H9 (cell line): ENCODE results near the gene ODAD4. TPM values are rescaled to one million over a fixed set of nuclear protein-coding genes. Genes with fewer than 3 reads are reported as not detected.
A peak's percentile ranks its signal among the peaks of the same experiment; 100 is the strongest.

Experiments
- DNase-seq: peaks from one replicate; pipeline ENCODE4 v3.0.0-alpha.2; 2017
- H2AFZ ChIP-seq: one replicate; pipeline ENCODE4 v1.6.1; 2013; ENCODE audit warnings: mild to moderate bottlenecking, low read length, control low read depth, moderate library complexity
- H2AK5ac ChIP-seq: 2 replicates; pipeline ENCODE4 v1.6.1; 2013; ENCODE audit warnings: low read length, control low read depth, mixed read lengths; ENCODE audit not compliant: insufficient read length
- H2BK120ac ChIP-seq: one replicate; pipeline ENCODE4 v1.6.1; 2013; ENCODE audit warnings: low read depth, mild to moderate bottlenecking, low read length, control low read depth, inconsistent platforms; ENCODE audit not compliant: poor library complexity, severe bottlenecking
- H2BK12ac ChIP-seq: 2 replicates; pipeline ENCODE4 v1.6.1; 2013; ENCODE audit warnings: low read length, control low read depth, mixed read lengths, low read depth; ENCODE audit not compliant: insufficient read length
- H2BK15ac ChIP-seq: 2 replicates; pipeline ENCODE4 v1.6.1; 2013; ENCODE audit warnings: low read depth, low read length, control low read depth
- H2BK20ac ChIP-seq: one replicate; pipeline ENCODE4 v1.6.1; 2013; ENCODE audit warnings: low read depth, mild to moderate bottlenecking, low read length, control low read depth, inconsistent platforms; ENCODE audit not compliant: poor library complexity, severe bottlenecking
- H2BK5ac ChIP-seq: 2 replicates; pipeline ENCODE4 v1.6.1; 2013; ENCODE audit warnings: low read length, control low read depth, mixed read lengths; ENCODE audit not compliant: insufficient read length
- H3K14ac ChIP-seq: 2 replicates; pipeline ENCODE4 v1.6.1; 2013; ENCODE audit warnings: low read length, control low read depth; ENCODE audit not compliant: insufficient read depth
- H3K18ac ChIP-seq: 2 replicates; pipeline ENCODE4 v1.6.1; 2013; ENCODE audit warnings: low read depth, mild to moderate bottlenecking, mixed read lengths, low read length, control low read depth; ENCODE audit not compliant: insufficient read length
- H3K23ac ChIP-seq: 2 replicates; pipeline ENCODE4 v1.6.1; 2013; ENCODE audit warnings: low read length, control low read depth, mixed read lengths, low read depth; ENCODE audit not compliant: insufficient read length
- H3K23me2 ChIP-seq: 2 replicates; pipeline ENCODE4 v1.6.1; 2013; ENCODE audit warnings: low read depth, mild to moderate bottlenecking, mixed read lengths, low read length, control low read depth; ENCODE audit not compliant: insufficient read length, poor library complexity, severe bottlenecking
- H3K27ac ChIP-seq: 2 replicates; pipeline ENCODE4 v1.5.1; 2013; ENCODE audit warnings: low read length, control low read depth, mixed read lengths, low read depth; ENCODE audit not compliant: insufficient read length
- H3K27me3 ChIP-seq: 2 replicates; pipeline ENCODE4 v1.6.1; 2013; ENCODE audit warnings: low read length, control low read depth, inconsistent platforms; ENCODE audit not compliant: insufficient read depth
- H3K4ac ChIP-seq: 2 replicates; pipeline ENCODE4 v1.6.1; 2013; ENCODE audit warnings: low read depth, mild to moderate bottlenecking, control low read depth, inconsistent platforms, low read length, moderate library complexity
- H3K4me1 ChIP-seq: 2 replicates; pipeline ENCODE4 v1.6.1; 2013; ENCODE audit warnings: low read length, control low read depth, inconsistent platforms; ENCODE audit not compliant: insufficient read depth
- H3K4me2 ChIP-seq: 2 replicates; pipeline ENCODE4 v1.6.1; 2013; ENCODE audit warnings: low read length, control low read depth, mixed read lengths; ENCODE audit not compliant: insufficient read length, insufficient read depth
- H3K56ac ChIP-seq: 2 replicates; pipeline ENCODE4 v1.6.1; 2013; ENCODE audit warnings: low read depth, mild to moderate bottlenecking, mixed read lengths, low read length, control low read depth; ENCODE audit not compliant: insufficient read length
- H3K79me1 ChIP-seq: 2 replicates; pipeline ENCODE4 v1.6.1; 2013; ENCODE audit warnings: low read depth, mild to moderate bottlenecking, moderate library complexity, low read length, control low read depth, inconsistent platforms; ENCODE audit not compliant: insufficient read depth, poor library complexity, severe bottlenecking
- H3K79me2 ChIP-seq: 2 replicates; pipeline ENCODE4 v1.6.1; 2013; ENCODE audit warnings: low read length, control low read depth, inconsistent platforms; ENCODE audit not compliant: insufficient read depth
- H3K9ac ChIP-seq: 2 replicates; pipeline ENCODE4 v1.6.1; 2013; ENCODE audit warnings: low read length, control low read depth, mixed read lengths; ENCODE audit not compliant: insufficient read length; ENCODE audit errors: extremely low read depth
- H3K9me3 ChIP-seq: one replicate; pipeline ENCODE4 v1.6.1; 2013; ENCODE audit warnings: low read depth, low read length, inconsistent platforms; ENCODE audit not compliant: control insufficient read depth
- H3T11ph ChIP-seq: one replicate; pipeline ENCODE4 v1.6.1; 2013; ENCODE audit warnings: mild to moderate bottlenecking, low read length, control low read depth, inconsistent platforms
- H4K20me1 ChIP-seq: one replicate; pipeline ENCODE4 v1.6.1; 2013; ENCODE audit not compliant: control insufficient read depth, insufficient read length, insufficient read depth
- H4K5ac ChIP-seq: 2 replicates; pipeline ENCODE4 v1.6.1; 2013; ENCODE audit warnings: low read depth, mild to moderate bottlenecking, mixed read lengths, low read length, control low read depth; ENCODE audit not compliant: insufficient read length
- H4K8ac ChIP-seq: replicated peaks from 2 replicates; pipeline ENCODE4 v1.6.1; 2013; ENCODE audit warnings: low read length, control low read depth, mixed read lengths, low read depth; ENCODE audit not compliant: insufficient read length
- H4K91ac ChIP-seq: 2 replicates; pipeline ENCODE4 v1.6.1; 2013; ENCODE audit warnings: low read depth, mild to moderate bottlenecking, moderate library complexity, mixed read lengths, low read length, control low read depth; ENCODE audit not compliant: insufficient read length
- H3K27ac Mint-ChIP-seq, 3 experiments: 2 replicates in 2 of 3; 3 replicates in 1 of 3; pipeline ENCODE4 v1.8.0; 2020 to 2021; ENCODE audit warnings: mixed read lengths in 3 of 3, mild to moderate bottlenecking in 1 of 3, moderate library complexity in 1 of 3
- H3K27me3 Mint-ChIP-seq: 2 replicates; pipeline ENCODE4 v1.8.0; 2021; ENCODE audit warnings: low read depth, mild to moderate bottlenecking, moderate library complexity, mixed read lengths
- H3K36me3 Mint-ChIP-seq, 3 experiments: 2 replicates in 2 of 3; 3 replicates in 1 of 3; pipeline ENCODE4 v1.8.0; 2020 to 2021; ENCODE audit warnings: low read depth in 3 of 3, mixed read lengths in 3 of 3; ENCODE audit not compliant: insufficient read depth in 1 of 3
- H3K4me1 Mint-ChIP-seq, 2 experiments: 2 replicates each; pipeline ENCODE4 v1.8.0; 2020; ENCODE audit warnings: mixed read lengths in 2 of 2
- H3K4me3 Mint-ChIP-seq, 2 experiments: 2 replicates in 1 of 2; 3 replicates in 1 of 2; pipeline ENCODE4 v1.8.0; 2020 to 2021; ENCODE audit warnings: mild to moderate bottlenecking in 2 of 2, mixed read lengths in 2 of 2, moderate library complexity in 1 of 2
- H3K9me3 Mint-ChIP-seq, 2 experiments: 2 replicates in 1 of 2; 3 replicates in 1 of 2; pipeline ENCODE4 v1.8.0; 2020; ENCODE audit warnings: mild to moderate bottlenecking in 2 of 2, mixed read lengths in 2 of 2, moderate library complexity in 1 of 2
- WGBS: extraction: QIAGEN DNeasy Blood & Tissue Kit; methylation state at CpG from one replicate; pipeline ENCODE4 v1.1.7; 2013; ENCODE audit warnings: missing lambda C conversion rate, low lambda C conversion rate, mixed read lengths; ENCODE audit not compliant: insufficient read length; ENCODE audit errors: extremely low coverage; 5-methylcytosine and 5-hydroxymethylcytosine counted together
- total RNA-seq: library from RNA; stranded (reverse); gene quantifications from 2 replicates; pipeline ENCODE4 v1.2.1, GENCODE V29; 2021
- TF ChIP-seq, protein P1 (sequence below): fragments of 200-600 bp; sonication (generic); conservative IDR thresholded peaks from 3 replicates; pipeline ENCODE4 v1.8.0; 2021; ENCODE audit warnings: antibody characterized with exemption, mild to moderate bottlenecking

The ODAD4 gene
- total RNA-seq, 1 experiment from 2014 or later: 2.1 TPM

DNA sequence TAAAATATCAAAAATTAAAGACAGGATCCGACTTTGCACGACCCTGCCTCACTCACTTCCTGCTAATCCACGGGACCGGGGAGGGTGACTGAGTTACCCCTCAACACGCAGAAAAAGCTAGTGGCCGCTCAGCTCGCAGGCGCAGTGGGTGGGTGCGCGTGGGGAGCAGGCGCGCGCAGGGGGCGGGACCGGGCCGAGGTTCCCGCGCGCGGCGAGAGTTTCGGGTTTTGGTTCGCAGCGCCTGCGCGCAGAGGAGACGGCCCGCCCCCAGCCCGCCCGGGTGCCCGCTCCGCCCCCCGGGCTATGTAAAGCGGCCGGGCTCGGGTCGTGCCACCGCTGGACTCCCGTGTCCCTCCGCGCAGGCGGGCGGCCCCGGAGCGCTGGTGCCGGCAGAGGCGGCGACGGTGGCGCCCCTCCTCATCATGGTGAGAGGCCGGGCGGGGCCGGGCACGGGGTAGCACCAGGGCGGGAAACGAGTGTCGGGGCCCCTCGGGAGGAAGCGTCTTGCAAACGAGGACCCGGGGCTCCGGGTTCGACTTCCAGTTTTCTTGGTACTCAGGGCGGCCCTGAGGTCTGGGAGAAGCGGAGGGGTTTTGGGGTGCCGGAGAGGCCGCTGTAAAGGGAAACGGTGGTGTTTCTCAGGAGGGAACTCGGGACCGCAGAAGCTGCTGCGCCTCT lies 36.2 kb downstream of the ODAD4 start, which contains the start of gene CNP:
TSS of gene CNP (plus strand) at position 333 of the 678 bp plus-strand sequence. CDS start at position 423, 90 bp downstream.
- peak; percentile 88 for DNase-seq
- no peaks in the 10 kb centered on the region for H3K9me3 Mint-ChIP-seq

More for the DNA sequence above, 36.2 kb downstream of the ODAD4 start, which contains the start of gene CNP:
- no peak within 1 kb of the TSS for H3K56ac ChIP-seq
- H4K8ac ChIP-seq: no peak within 1 kb of the TSS
- no peak within 1 kb of the TSS for H3K23ac ChIP-seq
- no peaks in the 10 kb centered on the region for H4K20me1 ChIP-seq
- H2BK20ac ChIP-seq: no peak within 1 kb of the TSS
- TF ChIP-seq, protein P1, sequence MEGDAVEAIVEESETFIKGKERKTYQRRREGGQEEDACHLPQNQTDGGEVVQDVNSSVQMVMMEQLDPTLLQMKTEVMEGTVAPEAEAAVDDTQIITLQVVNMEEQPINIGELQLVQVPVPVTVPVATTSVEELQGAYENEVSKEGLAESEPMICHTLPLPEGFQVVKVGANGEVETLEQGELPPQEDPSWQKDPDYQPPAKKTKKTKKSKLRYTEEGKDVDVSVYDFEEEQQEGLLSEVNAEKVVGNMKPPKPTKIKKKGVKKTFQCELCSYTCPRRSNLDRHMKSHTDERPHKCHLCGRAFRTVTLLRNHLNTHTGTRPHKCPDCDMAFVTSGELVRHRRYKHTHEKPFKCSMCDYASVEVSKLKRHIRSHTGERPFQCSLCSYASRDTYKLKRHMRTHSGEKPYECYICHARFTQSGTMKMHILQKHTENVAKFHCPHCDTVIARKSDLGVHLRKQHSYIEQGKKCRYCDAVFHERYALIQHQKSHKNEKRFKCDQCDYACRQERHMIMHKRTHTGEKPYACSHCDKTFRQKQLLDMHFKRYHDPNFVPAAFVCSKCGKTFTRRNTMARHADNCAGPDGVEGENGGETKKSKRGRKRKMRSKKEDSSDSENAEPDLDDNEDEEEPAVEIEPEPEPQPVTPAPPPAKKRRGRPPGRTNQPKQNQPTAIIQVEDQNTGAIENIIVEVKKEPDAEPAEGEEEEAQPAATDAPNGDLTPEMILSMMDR: no peak
- H2AK5ac ChIP-seq: no peak within 1 kb of the TSS
- H2AFZ ChIP-seq: no peak within 1 kb of the TSS
- H3K4me3 Mint-ChIP-seq: peak within 1 kb of the TSS; percentile 76 to 87
- H3K18ac ChIP-seq: peak within 1 kb of the TSS; percentile 59
- no peak within 1 kb of the TSS for H3K27ac ChIP-seq
- H2BK12ac ChIP-seq: peak within 1 kb of the TSS; percentile 5
- no CpG with 5 or more reads among the region's 71 CpGs for WGBS
- no peaks in the 10 kb centered on the region for H3K9me3 ChIP-seq
- peaks cover 4% of the 10 kb centered on the region; the same call in 1 of the 2 replicates for H3K27me3 Mint-ChIP-seq
- H3K4me2 ChIP-seq: peak within 1 kb of the TSS; percentile 91
- no peak within 1 kb of the TSS for H3T11ph ChIP-seq
- no peak within 1 kb of the TSS for H2BK120ac ChIP-seq
- peak within 1 kb of the TSS; percentile 27; the same call in 1 of the 2 replicates for H3K4ac ChIP-seq
- no peaks in the 10 kb centered on the region for H3K79me1 ChIP-seq
- H4K5ac ChIP-seq: no peak within 1 kb of the TSS
- peaks cover 16 to 31% (median 25%) of the 10 kb centered on the region in 3 experiments for H3K36me3 Mint-ChIP-seq
- peak within 1 kb of the TSS; percentile 67 for H3K14ac ChIP-seq
- no peak within 1 kb of the TSS for H4K91ac ChIP-seq
- no peaks in the 10 kb centered on the region for H3K27me3 ChIP-seq
- no peak within 1 kb of the TSS for H2BK5ac ChIP-seq
- H3K4me1 Mint-ChIP-seq: peaks cover 23 to 33% of the 10 kb centered on the region in 2 experiments
- peak within 1 kb of the TSS; percentile 78 for H3K9ac ChIP-seq
- H3K4me1 ChIP-seq: no peaks in the 10 kb centered on the region
- peaks cover 12% of the 10 kb centered on the region for H3K23me2 ChIP-seq
- H3K79me2 ChIP-seq: no peaks in the 10 kb centered on the region
- H2BK15ac ChIP-seq: peak within 1 kb of the TSS; percentile 85; the same call in 1 of the 2 replicates
- H3K27ac Mint-ChIP-seq: peak within 1 kb of the TSS; percentile 65 to 93 (median 76); a peak in 5 of 7 replicates
